HG03442 (cell line): Measurements from ENCODE around the gene WDR17.
A peak's percentile ranks its signal among the peaks of the same experiment; 100 is the strongest.

Source experiments
- ATAC-seq: cut with Tn5 transposase; IDR thresholded peaks from one replicate; pipeline ENCODE4 v1.9.1; 2021; ENCODE audit warnings: mild to moderate bottlenecking, moderate library complexity; ENCODE audit not compliant: unreplicated experiment

Gene WDR17

DNA sequence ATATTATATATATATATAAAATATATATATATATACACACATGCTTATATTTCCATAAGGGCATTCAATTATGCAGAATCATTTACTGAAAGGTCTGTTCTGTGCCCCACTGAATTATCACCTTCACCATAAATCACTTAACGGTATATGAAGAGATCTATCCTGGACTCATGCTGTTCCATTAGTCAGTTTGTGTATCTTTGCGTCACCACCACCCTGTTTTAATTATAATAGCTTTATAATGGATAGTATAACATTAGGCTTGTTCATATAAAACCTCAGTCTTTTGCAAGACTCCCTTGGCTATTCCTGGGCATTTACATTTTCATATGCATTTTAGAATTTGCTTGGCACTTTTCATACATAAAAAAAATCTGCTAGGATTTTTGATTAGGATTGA is 19.1 kb downstream of the WDR17 start:
- no peak for ATAC-seq

DNA sequence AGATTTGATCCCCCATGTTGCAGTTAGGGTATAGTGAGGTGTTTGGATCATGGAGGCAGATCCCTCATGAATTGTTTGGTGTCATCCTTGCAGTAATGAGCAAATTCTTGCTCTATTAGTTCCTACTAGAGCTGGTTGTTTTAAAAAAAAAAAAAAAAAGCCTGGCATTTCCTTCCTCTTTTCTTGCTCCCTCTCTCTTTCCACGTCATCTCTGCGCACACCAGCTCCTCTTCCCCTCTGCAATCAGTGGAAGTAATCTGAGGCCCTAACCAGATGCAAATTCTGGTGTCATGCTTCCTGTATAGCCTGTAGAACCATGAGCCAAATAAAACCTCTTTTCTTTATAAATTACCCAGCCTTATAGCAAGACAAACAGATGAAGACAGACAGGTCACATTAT is 24.5 kb downstream of the WDR17 start:
- ATAC-seq: peak; percentile 54

DNA sequence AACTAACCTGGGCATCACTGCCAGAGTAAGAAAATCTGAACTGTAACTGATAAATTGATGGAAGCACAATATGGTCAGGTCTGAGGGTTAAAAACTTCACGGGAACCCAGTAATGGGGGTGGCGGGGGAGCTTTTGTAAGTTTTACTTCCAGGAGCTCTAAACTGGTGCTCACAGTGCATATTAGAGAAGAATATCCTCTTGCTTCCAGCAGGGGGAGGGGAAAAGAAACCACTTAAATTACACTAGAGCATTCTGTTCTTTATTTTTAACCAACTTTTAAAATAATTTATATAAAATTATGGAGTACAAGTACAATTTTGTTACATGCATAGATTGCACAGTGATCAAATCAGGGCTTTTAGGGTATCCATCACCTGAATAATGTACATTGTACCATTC is 33.7 kb downstream of the WDR17 start:
- no peak for ATAC-seq

DNA sequence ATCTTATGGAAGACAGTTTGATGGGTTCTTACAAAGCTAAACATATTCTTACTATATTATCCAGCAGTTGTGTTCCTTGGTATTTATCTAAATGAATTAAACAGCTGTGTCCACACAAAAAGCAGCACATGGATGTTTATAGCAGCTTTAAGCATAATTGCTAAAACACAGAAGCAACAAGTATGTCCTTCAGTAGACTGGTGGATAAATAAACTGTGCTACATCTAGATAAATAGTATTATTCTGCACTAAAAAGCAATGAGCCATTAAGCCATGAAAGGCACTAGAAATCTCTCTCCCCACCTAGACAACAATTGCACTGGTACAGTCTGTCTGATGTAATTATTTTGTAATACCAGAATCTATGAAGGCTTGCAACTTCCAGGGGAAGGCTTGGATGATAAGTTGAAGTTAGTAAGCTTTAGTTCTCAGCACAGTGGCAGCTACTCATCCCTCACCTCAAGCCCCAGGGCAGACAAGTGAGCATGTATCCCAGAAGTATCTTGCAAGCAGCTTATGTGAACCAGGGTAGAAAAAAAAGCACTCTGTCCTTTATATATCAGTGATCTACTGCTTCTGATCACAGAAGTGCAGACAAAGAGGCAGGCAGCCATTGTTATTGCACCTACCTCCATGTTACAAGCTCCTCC is 36.9 kb downstream of the WDR17 start:
- ATAC-seq: no peak

DNA sequence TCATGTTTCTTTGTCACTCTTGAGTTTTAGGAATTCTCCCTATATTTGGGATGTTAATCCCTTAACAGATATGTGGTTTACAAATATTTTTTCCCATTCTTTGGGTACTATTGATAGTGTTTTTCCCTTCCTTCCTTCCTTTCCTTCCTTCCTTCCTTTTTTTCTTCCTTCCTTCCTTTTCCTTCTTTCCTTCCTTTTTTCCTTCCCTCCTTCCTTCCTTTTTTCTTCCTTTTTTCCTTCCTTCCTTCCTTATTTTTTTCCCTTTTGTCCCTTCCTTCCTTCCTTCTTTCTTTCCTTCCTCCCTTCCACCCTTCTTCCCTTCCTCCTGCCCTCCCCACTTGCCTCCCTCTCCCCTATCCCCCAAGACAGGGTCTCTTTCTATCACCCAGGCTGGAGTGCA is 42.1 kb downstream of the WDR17 start:
- ATAC-seq: no peak

DNA sequence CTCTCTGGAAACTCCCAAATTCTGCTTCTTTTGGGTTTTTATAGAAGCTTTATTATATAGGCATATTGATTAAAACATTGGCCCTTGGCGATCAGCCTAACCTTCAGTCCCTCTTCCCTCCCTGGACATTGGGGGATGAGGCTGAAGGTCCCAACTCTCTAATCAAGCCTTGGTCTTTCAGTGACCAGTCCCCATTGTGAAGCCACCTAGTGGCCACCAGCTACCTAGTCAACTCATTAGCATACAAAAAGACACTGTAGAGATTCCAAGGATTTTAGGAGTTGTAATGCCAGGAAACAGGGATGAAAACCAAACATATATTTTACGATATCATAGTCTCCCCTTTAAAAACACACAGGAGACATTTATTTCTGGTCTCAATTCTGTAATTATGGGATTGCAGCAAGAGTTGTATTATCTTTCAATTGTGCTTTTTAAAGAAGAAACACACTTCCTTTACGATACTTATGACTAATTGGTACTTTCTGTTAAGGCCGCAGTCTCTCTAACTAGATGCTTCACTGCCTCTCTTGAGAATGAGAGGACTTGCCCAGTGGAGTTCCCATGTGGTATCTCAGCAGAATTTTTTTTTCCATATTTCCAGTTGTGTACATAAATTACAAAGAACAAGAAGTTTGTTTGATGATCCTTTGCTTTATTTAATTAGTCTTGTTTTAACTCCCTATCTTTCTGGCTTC is 58.2 kb downstream of the WDR17 start:
- ATAC-seq: peak; percentile 100

DNA sequence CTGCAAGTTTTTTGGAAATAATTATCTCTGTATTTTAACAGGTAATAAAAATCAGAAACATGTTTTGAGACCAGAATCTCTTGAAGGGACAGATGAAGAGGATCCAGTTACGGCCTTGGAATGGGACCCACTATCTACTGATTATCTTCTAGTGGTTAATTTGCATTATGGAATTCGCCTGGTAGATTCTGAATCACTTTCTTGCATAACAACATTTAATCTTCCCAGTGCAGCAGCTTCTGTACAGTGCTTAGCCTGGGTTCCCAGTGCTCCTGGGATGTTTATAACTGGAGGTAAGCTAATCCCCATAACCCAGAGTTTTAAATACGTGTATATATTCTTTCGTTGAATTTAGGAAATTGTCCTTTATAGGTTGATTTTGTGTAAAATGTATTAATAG is 59.4 kb downstream of the WDR17 start:
- ATAC-seq: no peak

DNA sequence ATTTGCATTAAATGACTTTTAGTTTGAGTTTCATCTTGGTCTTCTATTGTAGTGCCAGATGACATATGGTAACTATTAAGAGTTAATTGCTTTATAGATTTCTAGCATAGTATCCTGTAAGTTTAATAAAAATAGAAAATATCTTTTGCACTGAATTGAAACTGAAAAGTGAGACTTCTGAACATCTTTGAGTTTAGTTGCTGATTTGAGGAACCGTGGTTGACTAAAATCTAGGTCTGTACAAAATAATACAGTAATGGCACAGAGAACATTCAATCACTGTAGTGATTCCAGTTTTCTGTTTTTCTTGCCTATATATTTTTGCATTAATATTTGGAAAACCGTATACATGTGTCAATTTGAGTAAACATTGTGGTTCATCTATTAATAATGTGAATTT is 69.0 kb downstream of the WDR17 start:
- ATAC-seq: no peak

DNA sequence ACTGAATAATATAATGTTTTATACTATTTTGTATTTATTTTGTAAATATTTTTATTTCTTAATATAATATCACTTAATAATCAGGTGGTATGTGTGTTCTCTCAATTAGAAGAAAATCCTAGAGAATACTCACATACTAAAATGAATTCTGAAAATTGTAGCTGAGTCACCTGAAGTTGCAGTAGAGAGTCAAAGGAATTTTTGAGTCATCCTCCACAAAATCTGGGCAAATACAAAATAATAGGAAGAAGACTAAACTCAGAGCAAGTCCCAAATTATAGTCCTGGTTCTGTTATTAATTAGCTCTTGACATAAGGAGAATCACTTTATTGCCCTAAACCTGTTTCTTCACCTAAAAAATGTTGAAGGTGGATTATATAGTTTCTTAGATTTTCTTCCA is 72.0 kb downstream of the WDR17 start:
- no peak for ATAC-seq

DNA sequence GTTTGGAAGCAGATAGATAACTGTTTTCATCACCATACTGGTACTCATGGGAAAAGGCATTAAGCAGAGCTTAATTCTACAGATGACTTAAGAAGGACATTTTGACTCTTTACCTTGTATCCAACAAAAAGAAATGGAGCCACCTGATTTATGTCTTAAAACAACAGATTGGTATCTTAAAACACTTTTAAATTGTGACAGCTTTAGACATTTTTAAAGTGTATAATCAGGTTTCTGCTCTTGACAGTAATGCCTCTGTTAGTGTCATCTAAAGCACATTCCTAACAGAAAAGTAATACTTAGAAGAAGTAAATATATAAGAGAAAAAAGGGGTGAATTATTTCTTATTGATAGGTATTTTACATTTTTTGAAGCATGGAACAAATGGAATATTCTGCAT is 73.9 kb downstream of the WDR17 start:
- no peak for ATAC-seq

DNA sequence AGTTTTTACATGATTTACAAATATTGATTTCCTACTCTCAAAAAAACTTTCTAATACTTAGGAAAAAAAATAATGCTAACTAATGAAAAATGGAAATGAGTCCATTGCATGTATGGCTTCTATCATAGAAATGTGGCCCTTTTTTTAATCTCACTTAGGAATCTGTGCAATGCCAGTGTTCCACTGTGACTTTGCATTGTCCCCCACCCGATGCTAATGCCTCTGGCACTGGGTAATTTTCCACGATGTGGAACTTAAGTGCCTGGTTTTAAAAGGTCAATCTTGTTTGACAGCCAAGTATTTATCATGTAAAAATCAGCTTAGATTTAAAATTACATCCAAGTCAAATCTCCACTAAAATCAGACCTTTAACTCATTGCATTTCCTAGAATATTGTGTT is 76.6 kb downstream of the WDR17 start:
- ATAC-seq: no peak

DNA sequence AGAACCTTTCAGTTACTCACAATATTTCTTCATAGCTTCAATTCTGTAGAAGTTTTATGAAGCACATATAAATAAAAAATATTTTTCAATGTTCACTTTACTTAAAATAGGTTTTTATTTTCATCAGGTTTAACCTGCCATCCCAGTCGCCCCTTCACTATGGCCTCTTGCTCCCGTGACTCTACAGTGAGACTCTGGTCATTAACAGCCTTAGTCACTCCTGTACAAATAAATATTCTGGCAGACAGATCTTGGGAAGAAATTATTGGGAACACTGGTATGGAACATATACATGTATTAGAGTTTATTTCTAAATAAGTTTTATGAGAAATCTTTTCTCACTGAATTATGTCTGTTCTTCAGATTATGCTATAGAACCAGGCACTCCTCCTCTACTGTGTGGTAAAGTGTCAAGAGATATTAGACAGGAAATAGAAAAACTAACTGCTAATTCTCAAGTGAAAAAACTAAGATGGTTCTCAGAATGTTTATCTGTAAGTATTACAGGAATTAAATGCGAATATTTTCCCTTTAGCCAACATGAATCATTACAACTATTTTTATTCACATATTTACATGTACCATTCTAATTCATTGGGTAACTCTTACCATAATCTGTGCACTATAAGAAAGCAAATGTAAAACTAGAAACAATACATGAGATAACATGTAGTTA is 84.2 kb downstream of the WDR17 start:
- ATAC-seq: no peak

DNA sequence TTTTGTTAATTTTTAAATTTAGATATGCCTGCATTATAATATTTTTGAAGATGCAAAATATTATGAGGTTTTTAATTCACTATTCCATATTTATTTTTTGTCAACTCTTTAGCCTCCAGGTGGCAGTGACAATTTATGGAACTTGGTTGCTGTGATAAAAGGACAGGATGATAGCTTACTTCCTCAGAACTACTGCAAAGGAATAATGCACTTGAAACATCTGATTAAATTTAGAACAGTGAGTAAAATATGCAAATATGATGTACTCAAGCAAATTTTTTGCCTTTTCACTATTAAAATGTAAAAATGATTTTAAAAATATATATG is 84.7 kb downstream of the WDR17 start:
- peak; percentile 45 for ATAC-seq

DNA sequence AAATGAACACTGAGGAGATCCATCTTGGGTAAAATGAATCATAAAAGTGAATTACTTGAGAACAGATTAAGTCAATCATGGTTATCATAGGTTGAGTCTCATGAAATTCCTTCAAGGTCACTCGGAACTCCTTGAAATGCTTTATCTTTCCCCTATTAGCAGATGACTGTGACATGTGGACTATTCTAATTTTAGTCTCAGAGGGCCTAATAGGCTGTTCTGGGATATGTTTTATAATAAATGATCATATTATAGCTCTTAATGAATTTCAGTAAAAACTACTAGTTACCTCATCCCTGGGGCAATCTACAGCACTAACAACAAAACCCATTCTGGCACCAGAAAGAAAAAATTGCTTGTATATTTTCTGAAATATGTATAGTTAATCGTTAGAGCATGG is 85.1 kb downstream of the WDR17 start:
- ATAC-seq: no peak

DNA sequence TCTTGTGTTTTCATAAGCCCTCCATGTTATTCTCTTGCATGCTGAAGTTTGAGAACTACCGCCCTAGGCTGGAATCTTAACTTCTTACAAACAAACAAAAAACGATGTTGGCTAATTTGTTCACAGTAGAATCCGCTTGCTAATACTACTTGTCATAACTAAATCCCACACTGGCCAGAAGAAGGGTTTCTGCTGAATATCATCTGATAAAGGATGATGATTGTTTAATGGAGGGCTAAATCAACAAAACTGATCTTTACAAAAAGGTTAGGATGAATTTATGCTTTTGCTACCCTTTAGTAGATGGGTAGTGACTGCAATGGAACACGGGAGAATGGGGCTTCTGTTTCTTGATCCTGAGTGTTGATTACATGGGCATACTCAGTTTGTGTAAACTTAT is 87.5 kb downstream of the WDR17 start:
- no peak for ATAC-seq

DNA sequence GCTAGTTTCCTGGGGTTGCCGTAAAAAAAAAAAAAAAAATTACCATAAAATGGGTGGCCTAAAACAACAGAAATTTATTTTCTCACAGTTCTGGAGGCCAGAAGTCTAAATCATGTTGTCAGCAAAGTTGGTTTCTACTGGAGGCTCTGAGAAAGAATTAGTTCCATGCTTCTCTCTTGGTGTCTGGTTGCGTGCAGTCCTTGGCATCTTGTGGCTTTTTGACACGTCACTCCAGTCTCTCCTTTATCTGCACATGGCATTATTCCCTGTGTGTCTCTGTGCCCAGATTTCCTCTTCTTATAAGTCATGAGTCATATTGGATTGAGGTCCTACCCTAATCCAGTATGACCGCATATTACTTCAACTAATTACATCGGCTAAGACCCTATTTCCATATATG is 91.0 kb downstream of the WDR17 start:
- no peak for ATAC-seq

DNA sequence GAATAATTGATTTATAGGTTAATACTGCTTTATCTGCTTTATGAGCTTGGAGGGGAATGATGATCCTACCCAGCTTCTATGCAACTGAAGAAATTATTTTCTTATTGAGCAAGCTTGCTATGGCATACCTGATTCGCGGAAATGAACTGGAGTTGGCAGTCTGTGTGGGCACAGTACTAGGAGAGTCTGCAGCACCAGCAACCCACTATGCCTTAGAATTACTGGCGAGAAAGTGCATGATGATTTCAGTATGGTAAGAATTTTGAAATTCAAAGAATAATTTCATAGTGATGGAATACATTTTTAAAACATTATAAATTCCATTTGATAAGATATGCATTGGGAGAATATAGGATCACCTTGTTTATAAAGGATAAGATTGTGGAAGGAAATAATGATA is 97.4 kb downstream of the WDR17 start:
- no peak for ATAC-seq

DNA sequence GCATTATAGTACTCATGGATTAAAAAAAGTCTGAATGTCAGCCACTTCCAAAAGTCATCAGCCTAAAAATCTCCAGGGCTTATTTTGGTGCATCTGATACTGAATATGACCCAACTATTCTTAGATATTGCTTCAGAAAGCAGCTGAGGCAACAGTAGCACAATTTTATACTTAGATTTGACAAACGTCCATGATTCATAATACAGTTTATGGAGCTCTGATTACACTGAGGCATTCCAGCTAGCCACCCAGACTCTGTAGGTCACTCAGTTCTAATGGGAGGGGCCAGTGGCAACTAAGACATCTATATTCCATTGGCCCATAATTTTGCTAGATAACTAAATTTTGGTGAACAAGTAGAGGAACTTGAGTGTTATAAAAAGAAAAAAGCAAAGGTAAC is 119.4 kb downstream of the WDR17 start:
- no peak for ATAC-seq

DNA sequence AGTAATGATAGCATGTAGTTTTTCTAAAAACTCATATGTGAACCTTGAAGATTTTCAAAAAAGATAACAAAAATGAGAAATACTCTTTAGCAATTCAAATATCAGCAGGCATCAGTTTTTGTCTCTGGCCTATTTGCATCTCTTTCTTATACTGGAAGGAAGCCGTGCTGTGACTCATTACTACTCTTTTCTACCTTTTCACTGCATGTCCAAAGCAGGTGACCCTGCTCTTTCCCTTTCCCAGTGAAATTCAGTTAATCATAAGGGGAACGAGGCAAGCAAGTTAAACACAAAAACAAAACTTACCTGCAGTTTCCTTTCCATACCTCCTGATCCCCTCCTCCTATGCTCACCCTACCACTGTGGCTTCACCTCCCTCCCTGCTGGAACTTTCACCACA is 120.4 kb downstream of the WDR17 start:
- no peak for ATAC-seq

DNA sequence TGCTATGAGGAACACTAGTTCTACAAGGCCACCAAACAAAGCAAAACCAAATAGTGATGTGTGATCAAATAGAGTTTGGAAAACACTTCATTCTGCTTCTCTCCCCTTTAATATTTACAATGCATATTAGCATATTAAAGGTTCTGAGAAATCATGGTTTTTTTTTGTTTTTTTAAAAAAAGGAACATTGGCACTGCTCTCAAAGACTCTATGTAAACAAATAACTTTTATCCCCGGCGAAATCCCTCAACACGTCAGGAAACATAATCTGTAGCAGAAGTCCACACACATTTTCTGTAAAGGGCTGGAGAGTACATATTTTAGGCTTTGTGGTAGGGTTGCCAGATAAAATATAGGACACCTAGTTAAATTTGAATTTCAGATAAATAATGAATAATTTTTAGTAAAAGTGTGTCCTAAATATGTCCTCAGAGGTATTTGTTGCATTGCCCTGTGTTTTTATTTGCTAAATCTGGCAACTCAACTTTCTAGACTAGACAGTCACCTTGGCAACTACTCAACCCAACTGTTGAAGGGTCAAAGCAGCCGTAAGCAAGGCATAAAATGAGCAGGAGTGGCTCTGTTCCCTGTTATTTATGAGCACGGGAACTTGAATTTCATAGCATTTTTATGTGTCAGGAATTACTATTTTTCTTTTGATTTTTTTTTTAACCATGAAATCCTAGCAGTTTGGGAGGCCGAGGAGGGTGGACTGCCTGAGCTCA is 121.2 kb downstream of the WDR17 start:
- ATAC-seq: no peak

DNA sequence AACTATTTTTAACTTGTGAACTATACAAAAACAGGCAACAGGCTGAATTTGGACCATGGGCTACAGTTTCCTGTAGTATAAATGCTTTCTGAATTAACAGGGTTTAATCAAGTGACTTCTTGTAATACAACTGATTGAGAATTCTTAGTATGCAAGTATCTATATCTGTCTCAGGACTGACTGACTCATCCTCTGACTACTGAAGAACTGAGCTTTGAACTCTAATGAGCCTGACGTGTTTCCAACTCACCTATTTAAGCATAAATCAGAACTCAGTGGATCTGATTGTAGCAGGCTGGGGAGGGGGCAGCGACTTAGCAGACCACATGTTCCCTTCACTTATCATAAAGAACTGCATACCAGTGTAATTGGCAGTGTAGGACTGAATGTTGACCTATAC is 122.0 kb downstream of the WDR17 start:
- no peak for ATAC-seq

DNA sequence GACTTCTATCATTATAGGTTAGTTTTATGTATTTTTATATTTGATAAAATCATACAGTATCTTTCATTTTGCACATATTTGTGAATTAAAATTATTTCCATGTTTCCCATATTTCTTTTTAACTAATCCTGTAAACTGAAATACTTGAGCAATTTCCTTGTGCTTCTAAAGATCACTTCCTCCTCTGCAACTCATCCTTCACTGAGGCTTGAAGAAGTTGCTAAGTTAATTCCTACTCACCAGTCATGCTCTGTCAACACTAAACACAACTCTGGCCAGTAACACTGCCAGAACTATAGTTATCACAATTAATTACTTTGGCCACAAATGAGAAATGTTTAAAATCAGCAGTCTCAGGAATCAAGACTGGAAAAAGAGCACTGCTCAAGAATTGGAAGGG is 123.0 kb downstream of the WDR17 start:
- ATAC-seq: no peak
